ENCODE measurements around the gene HOXD10.

The HOXD10 gene

GRCh38 chr2:176115883-176116813 lies at the start of gene HOXD10:
HOXD10 (plus strand) TSS chr2:176116778; CDS start chr2:176116834, 56 bp downstream.
- in situ Hi-C loops (cut with HindIII; ENCODE audit: low pct_unique_long_range_greater_than_20kb, low sequenced_read_pairs), result no loop called here
- TF ChIP-seq JUND (IDR thresholded peaks at IDR 0.05; ENCODE audit: low read depth), result no peak
- no peak for DNase-seq (ENCODE audit: low read depth in 1 of 2, low spot score in 1 of 2)

DNA sequence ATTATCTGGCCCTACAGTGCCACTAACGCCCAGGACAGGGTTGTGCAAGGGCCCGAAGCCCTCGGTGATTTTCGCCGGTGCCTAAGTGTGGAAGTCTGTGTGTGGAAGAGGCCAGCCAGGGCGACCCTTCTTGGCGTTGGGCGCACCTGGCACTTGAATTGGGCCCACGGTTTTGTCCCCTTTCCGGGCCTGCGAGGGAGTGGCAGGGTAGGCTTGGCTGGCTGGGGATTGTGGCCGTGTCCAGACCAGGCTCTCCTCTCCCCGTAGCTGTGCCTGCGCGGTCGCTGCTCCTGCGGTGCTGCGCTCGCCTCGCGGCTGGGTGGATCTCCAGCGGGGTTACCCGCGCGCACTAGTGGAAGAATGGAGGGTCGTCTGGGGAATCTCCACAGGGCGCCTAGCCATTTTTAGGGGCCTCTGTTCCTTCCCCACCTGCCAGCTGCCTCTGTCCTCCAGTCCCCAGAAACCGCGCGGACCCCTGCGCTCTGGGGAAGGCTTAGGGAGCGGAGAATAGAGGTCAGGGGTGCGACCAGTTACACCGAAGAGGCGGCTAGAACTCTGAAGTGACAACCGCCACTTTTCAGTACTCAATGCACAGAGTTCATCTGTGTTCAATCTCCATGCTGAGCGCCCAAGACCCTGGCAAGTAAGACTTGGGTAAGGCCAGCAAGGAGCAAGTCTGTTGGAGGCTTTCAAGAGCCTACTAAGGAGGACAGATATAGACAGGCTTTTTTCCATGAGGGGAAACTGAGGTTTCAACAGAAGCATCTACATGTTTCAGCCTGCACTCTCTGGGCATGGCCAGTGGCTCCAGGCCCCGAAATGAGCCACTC lies 48.8 kb upstream of the HOXD10 start:
- no peak for TF ChIP-seq JUND (IDR thresholded peaks at IDR 0.05; ENCODE audit: low read depth)
- in situ Hi-C loops (cut with HindIII; ENCODE audit: low pct_unique_long_range_greater_than_20kb, low sequenced_read_pairs), result no loop called here
- DNase-seq (ENCODE audit: low read depth in 1 of 2, low spot score in 1 of 2), result no peak

DNA sequence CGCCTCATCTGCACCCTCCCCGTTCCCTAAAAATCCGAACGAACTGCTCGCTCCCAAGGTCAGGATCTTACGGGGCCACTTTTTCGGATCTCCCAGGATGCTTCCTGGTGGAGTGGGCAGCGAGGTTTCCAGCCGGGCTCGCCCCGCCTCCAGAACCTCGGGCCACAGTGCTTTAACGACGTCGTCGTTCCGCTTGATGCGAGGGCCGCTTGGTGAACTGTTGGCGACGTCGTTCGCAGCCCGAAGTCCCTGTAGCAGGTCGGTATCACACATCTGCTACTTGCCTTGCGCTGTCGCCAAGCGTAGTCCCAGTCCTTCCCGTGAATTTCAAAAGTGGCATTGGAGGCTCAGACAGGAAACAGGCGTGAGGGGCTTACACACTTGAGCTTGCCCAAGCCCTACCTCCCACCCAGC lies 48.2 kb upstream of the HOXD10 start:
- DNase-seq (ENCODE audit: low read depth in 1 of 2, low spot score in 1 of 2), result no peak
- TF ChIP-seq JUND (IDR thresholded peaks at IDR 0.05; ENCODE audit: low read depth), result no peak
- in situ Hi-C loops (cut with HindIII; ENCODE audit: low pct_unique_long_range_greater_than_20kb, low sequenced_read_pairs), result no loop called here

DNA sequence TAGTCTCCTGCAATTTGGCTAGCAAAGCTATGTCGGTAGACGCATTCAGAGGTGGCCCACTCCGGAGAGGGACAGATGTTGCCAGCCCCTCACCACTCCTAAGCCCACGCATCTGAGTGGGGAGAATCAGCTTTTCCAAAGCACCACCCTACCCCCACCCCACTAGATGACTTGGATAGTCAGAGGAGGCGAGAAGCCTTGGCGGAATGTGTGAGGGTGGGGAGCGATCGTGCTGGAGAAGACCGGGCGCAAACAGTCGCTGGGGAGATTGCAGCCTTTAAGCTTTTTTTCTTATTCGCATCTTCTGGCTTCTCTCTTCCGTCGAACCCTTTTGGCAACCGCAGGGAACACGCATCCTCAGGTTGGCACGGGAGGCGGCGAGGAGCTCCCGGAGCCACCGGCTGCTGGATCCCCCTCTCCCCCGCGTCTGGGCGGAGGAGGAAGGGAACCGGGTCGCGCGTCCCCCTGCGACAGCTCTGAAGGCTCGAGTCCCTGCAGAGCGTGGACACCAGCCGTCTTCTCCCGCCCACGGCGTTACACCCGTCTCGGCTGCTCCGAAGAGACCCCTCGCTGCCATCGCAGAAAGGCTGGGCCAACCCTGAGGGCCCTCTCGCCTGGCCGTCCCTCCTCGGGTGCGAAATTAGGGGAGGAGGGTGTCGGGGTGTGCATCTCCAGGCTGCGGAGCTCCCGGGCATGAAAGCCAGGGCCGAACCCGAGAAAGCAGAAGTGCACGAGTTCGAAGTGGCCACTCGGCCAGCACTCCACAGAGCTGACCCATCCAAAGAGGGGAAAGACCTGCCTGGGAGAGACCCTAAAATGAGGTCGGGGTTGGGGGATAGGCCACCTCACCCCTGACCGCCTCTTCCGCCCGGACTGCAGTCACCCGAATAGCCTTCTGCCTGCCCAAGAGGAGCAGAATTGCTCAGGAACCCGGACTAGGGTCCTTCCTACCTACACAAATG lies 45.0 kb upstream of the HOXD10 start:
- no peak for DNase-seq (ENCODE audit: low read depth in 1 of 2, low spot score in 1 of 2)
- in situ Hi-C loops (cut with HindIII; ENCODE audit: low pct_unique_long_range_greater_than_20kb, low sequenced_read_pairs), result no loop called here
- no peak for TF ChIP-seq JUND (IDR thresholded peaks at IDR 0.05; ENCODE audit: low read depth)

DNA sequence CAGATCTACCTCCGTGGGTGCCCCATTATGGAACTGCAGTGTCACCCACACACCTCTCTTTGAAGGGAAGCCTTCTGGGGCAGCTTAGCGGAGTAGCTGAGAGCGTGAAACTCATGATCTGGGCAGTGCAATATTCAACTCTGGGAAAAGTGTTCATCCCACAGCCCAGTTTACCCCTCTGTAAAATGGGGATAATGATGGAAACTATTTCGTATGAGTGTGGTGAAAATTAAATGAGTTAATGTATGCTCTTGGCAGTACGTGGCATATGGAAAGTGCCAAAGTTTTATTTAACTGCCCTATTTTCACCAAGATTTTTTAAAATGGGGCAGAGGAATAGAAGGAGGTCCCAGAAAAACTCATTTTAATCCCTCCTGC lies 44.3 kb upstream of the HOXD10 start:
- DNase-seq (ENCODE audit: low read depth in 1 of 2, low spot score in 1 of 2), result no peak
- TF ChIP-seq JUND (IDR thresholded peaks at IDR 0.05; ENCODE audit: low read depth), result no peak
- in situ Hi-C loops (cut with HindIII; ENCODE audit: low pct_unique_long_range_greater_than_20kb, low sequenced_read_pairs), result no loop called here

DNA sequence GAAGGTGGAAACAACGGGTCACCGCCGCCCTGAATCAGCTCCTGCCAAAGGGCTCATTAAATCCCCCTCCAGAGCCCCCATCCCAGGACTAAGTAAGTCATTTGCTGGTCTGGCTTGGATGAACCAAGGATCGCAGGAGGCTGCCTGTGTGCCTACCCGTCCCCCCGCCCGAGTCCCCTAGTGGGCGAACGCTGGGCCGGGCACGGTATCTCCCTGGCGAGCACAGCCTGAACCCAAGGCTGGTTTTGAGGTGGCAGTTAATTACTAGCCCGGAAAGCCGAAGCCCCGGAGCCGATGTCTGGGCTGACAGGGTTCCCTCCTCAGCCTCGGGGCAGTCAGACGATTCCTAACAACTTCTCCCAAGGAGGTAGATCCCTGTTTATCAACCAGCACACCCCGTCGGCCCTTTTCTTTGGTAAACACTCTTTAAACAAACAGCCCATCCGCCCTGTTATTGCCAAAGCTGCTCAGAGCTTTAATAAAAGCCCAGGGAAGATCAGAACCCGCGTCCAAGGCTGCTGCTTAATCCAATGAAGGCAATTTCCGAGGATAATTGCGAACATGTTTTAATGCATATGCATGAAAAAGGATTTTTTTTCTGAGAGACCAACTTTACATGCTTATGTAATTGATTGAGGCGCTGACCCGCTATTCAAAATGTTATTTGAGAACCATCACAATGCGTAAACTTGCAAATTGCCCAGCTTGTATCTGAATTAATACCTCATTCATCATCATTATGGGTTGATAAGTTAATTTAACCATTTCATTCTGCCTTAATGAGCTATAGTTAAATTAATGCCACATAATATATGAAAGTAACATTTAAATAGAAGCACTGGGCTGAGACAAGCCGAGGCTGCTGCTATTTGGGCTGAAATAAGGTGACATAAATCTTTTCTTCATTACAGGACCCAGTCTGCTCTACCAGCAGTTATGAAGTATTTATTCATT lies 43.4 kb upstream of the HOXD10 start:
- no peak for DNase-seq (ENCODE audit: low read depth in 1 of 2, low spot score in 1 of 2)
- in situ Hi-C loops (cut with HindIII; ENCODE audit: low pct_unique_long_range_greater_than_20kb, low sequenced_read_pairs), result no loop called here

GRCh38 chr2:176074919-176075425 lies 41.6 kb upstream of the HOXD10 start:
- no peak for DNase-seq (ENCODE audit: low read depth in 1 of 2, low spot score in 1 of 2)
- TF ChIP-seq JUND (IDR thresholded peaks at IDR 0.05; ENCODE audit: low read depth), result no peak
- in situ Hi-C loops (cut with HindIII; ENCODE audit: low pct_unique_long_range_greater_than_20kb, low sequenced_read_pairs), result no loop called here

More for the DNA sequence above, 43.4 kb upstream of the HOXD10 start:
- no peak for TF ChIP-seq JUND (IDR thresholded peaks at IDR 0.05; ENCODE audit: low read depth)

- DNase-seq (ENCODE audit: low read depth in 1 of 2, low spot score in 1 of 2), result no peak
- no peak for TF ChIP-seq JUND (IDR thresholded peaks at IDR 0.05; ENCODE audit: low read depth)
- in situ Hi-C loops (cut with HindIII; ENCODE audit: low pct_unique_long_range_greater_than_20kb, low sequenced_read_pairs), result no loop called here
Observed at GRCh38 chr2:176075481-176075880, 41.1 kb upstream of the HOXD10 start.

DNA sequence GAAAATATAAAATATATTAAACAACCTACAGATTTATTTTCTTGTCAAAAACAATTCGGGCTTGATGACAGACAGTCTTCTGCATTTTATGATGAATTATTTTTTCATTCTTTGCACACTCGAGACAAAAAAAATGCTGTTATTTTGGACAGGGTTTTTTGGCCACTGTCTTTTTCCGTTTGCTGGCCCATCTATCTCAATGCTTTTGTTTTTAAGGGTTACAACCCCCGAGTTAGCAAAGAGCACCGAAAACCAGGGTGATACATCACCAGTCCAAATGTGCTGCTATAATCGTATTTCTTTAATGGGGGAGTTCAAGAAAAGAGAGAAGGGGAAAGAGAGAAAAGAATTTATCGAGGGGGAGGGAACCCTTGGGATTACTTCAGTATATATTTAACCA lies 40.5 kb upstream of the HOXD10 start:
- no peak for DNase-seq (ENCODE audit: low read depth in 1 of 2, low spot score in 1 of 2)
- in situ Hi-C loops (cut with HindIII; ENCODE audit: low pct_unique_long_range_greater_than_20kb, low sequenced_read_pairs), result no loop called here
- no peak for TF ChIP-seq JUND (IDR thresholded peaks at IDR 0.05; ENCODE audit: low read depth)

GRCh38 chr2:176076796-176077195 lies 39.8 kb upstream of the HOXD10 start:
- no peak for TF ChIP-seq JUND (IDR thresholded peaks at IDR 0.05; ENCODE audit: low read depth)
- in situ Hi-C loops (cut with HindIII; ENCODE audit: low pct_unique_long_range_greater_than_20kb, low sequenced_read_pairs), result no loop called here
- no peak for DNase-seq (ENCODE audit: low read depth in 1 of 2, low spot score in 1 of 2)

Measured in T47D (cell line).